GM12878 (cell line): ENCODE data around the gene FLT1.

Experiments
- EP300 ChIP-seq, 2 experiments: fragments of 150-350 bp in 1 of 2; IDR thresholded peaks; 2 replicates each; pipeline ENCODE4 v1.6.1; 2011 to 2012; ENCODE audit warnings: low read depth in 2 of 2, low read length in 2 of 2, borderline replicate concordance in 1 of 2, improper control_type of control experiment in 1 of 2, inconsistent platforms in 1 of 2; ENCODE audit not compliant: control insufficient read depth in 1 of 2
- EZH2 ChIP-seq: IDR thresholded peaks from 2 replicates; pipeline ENCODE4 v1.6.1; 2012; ENCODE audit warnings: low read depth, mild to moderate bottlenecking, control low read depth, inconsistent platforms, low read length, borderline replicate concordance; ENCODE audit not compliant: control insufficient read depth
- SPI1 ChIP-seq: IDR thresholded peaks from 2 replicates; pipeline ENCODE4 v1.6.1; 2011; ENCODE audit warnings: low read depth, mild to moderate bottlenecking, low read length, moderate library complexity, borderline replicate concordance; ENCODE audit not compliant: insufficient read depth
- TAF1 ChIP-seq: IDR thresholded peaks from 2 replicates; pipeline ENCODE4 v1.6.1; 2011; ENCODE audit warnings: mild to moderate bottlenecking, low read depth, low read length, borderline replicate concordance
- ZZZ3 ChIP-seq: IDR thresholded peaks from 2 replicates; pipeline ENCODE4 v1.6.1; 2011; ENCODE audit warnings: low read depth; ENCODE audit not compliant: control insufficient read depth, insufficient read length
- TF ChIP-seq, protein P1 (sequence below): IDR thresholded peaks from 2 replicates; pipeline ENCODE4 v1.6.1; 2011; ENCODE audit warnings: low read depth, mild to moderate bottlenecking, low read length, moderate library complexity, borderline replicate concordance; ENCODE audit errors: extremely low read depth
- TF ChIP-seq, protein P2 (sequence below): fragments of 450-650 bp; conservative IDR thresholded peaks from 2 replicates; pipeline ENCODE4 v1.6.1; 2017; ENCODE audit warnings: mild to moderate bottlenecking, moderate library complexity

DNA sequence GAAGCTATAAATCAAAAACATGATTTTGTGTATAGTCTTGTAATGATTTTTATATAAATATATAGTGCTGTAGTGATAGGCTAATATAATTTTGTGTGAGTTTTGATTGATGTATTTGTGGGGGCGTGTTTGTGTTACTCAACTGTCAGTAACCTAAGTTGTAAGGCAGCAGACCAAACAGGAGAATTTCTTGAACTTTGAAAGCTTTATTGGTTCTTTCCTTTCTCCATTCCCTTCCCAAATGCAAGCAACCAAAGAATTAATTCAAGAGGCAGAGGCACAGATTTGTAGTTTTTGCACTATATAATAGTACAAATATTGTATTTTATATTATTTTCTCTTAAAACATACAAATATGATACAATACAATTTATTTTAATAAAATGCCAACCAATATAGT lies 109.6 kb downstream of the FLT1 start:
- TF ChIP-seq EZH2, result no peak
- TF ChIP-seq, protein P1, sequence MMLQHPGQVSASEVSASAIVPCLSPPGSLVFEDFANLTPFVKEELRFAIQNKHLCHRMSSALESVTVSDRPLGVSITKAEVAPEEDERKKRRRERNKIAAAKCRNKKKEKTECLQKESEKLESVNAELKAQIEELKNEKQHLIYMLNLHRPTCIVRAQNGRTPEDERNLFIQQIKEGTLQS, result no peak
- TF ChIP-seq TAF1, result no peak
- TF ChIP-seq SPI1, result no peak
- TF ChIP-seq, protein P2, sequence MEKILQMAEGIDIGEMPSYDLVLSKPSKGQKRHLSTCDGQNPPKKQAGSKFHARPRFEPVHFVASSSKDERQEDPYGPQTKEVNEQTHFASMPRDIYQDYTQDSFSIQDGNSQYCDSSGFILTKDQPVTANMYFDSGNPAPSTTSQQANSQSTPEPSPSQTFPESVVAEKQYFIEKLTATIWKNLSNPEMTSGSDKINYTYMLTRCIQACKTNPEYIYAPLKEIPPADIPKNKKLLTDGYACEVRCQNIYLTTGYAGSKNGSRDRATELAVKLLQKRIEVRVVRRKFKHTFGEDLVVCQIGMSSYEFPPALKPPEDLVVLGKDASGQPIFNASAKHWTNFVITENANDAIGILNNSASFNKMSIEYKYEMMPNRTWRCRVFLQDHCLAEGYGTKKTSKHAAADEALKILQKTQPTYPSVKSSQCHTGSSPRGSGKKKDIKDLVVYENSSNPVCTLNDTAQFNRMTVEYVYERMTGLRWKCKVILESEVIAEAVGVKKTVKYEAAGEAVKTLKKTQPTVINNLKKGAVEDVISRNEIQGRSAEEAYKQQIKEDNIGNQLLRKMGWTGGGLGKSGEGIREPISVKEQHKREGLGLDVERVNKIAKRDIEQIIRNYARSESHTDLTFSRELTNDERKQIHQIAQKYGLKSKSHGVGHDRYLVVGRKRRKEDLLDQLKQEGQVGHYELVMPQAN, result no peak
- no peak for TF ChIP-seq EP300 (IDR thresholded peaks at IDR 0.05; ENCODE audit: borderline replicate concordance in 1 of 2, control insufficient read depth in 1 of 2, low read depth in 2 of 2, low read length in 2 of 2)
- TF ChIP-seq ZZZ3, result no peak
